ENCODE measurements around the gene GRIN2A.

DNA sequence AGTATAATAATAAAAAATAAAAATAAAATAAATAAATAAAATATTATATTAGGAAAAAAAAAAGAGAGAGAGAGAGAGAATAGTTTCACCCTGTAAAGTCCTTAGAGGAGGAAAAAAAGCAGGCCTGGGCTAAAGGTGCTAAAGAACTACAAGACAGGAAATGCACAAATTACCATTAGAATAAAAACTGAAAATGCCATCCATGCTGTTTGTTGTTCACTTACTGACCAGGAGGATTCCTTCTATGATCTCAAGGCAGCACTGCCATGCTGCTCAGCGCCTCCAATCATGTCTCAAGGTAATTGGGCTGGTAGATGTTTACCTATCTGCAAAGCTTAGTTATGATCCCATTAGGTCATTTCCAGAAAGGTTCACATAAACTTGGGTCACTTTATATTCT, 201.2 kb downstream of the GRIN2A start:
- TF ChIP-seq POLR2A (IDR thresholded peaks at IDR 0.05; ENCODE audit: low read depth) (no peak), POLR2AphosphoS5 (IDR thresholded peaks at IDR 0.05) (no peak), CTCF (IDR thresholded peaks at IDR 0.05) (no peak)
